ENCODE results near the gene PLA1A.

DNA sequence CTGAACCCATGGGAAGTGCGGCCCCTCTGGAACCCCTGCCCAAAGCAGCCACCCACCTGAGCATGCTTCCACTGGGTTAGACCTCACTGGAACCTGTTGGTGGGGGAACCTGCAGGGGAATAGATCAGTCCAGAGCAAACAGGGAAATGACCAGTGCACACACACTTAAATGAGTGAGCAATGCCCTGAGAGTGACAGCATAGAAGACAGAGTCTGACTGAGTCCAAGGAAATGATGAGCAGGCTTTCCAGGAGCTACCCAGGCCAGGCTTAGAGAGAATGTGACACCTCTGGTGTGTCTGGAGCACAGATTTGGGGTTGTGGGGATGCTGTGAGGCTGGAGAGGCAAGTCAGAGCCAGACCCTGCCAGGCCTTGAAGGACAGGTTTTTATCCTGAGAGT lies 28.5 kb downstream of the PLA1A start:
- no peak for TF ChIP-seq EZH2 (IDR thresholded peaks at IDR 0.05; ENCODE audit: low read depth)
- TF ChIP-seq, protein P1, sequence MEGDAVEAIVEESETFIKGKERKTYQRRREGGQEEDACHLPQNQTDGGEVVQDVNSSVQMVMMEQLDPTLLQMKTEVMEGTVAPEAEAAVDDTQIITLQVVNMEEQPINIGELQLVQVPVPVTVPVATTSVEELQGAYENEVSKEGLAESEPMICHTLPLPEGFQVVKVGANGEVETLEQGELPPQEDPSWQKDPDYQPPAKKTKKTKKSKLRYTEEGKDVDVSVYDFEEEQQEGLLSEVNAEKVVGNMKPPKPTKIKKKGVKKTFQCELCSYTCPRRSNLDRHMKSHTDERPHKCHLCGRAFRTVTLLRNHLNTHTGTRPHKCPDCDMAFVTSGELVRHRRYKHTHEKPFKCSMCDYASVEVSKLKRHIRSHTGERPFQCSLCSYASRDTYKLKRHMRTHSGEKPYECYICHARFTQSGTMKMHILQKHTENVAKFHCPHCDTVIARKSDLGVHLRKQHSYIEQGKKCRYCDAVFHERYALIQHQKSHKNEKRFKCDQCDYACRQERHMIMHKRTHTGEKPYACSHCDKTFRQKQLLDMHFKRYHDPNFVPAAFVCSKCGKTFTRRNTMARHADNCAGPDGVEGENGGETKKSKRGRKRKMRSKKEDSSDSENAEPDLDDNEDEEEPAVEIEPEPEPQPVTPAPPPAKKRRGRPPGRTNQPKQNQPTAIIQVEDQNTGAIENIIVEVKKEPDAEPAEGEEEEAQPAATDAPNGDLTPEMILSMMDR (conservative IDR thresholded peaks at IDR 0.05): no peak

Measured in PC-9 (cell line).